GM23338 (cell line): ENCODE data around the gene NEK6. TPM values are rescaled to one million over a fixed set of nuclear protein-coding genes. Genes with fewer than 3 reads are reported as not detected.

ENCODE experiments used
- ATAC-seq: fragments of 200-7000 bp; cut with Tn5 transposase; 3 replicates; pipeline ENCODE4 v1.9.1; 2020
- DNase-seq: peaks from one replicate; pipeline ENCODE4 v3.0.0-alpha.2; 2015; ENCODE audit warnings: low spot score
- H2AFZ ChIP-seq: fragments of 200-600 bp; sonication (generic); 2 replicates; pipeline ENCODE4 v1.8.0; 2016; ENCODE audit warnings: antibody characterized with exemption, mild to moderate bottlenecking, moderate library complexity
- H3F3A ChIP-seq: fragments of 200-600 bp; sonication (generic); replicated peaks from 2 replicates; pipeline ENCODE4 v1.8.0; 2017; ENCODE audit warnings: antibody characterized with exemption, mixed run types, low read depth
- H3K27ac ChIP-seq: fragments of 200-600 bp; sonication (generic); 2 replicates; pipeline ENCODE4 v1.6.1; 2016; ENCODE audit warnings: low read depth
- H3K27me3 ChIP-seq: fragments of 200-600 bp; sonication (generic); 2 replicates; pipeline ENCODE4 v1.8.0; 2016; ENCODE audit warnings: mild to moderate bottlenecking, mixed run types, moderate library complexity; ENCODE audit not compliant: insufficient read depth
- H3K36me3 ChIP-seq: fragments of 200-600 bp; sonication (generic); 2 replicates; pipeline ENCODE4 v1.8.0; 2016; ENCODE audit warnings: mild to moderate bottlenecking; ENCODE audit not compliant: insufficient read depth
- H3K4me1 ChIP-seq: fragments of 200-600 bp; sonication (generic); 2 replicates; pipeline ENCODE4 v1.8.0; 2016; ENCODE audit warnings: mild to moderate bottlenecking, moderate library complexity; ENCODE audit not compliant: insufficient read depth
- H3K4me2 ChIP-seq: fragments of 200-600 bp; sonication (generic); 2 replicates; pipeline ENCODE4 v1.7.1; 2017; ENCODE audit warnings: mixed run types
- H3K4me3 ChIP-seq: fragments of 200-600 bp; sonication (generic); 2 replicates; pipeline ENCODE4 v1.6.1; 2016; ENCODE audit warnings: mixed run types
- H3K79me2 ChIP-seq: fragments of 200-600 bp; sonication (generic); replicated peaks from 2 replicates; pipeline ENCODE4 v1.8.0; 2017; ENCODE audit warnings: mild to moderate bottlenecking; ENCODE audit not compliant: insufficient read depth
- H3K9me2 ChIP-seq: fragments of 200-600 bp; sonication (generic); 2 replicates; pipeline ENCODE4 v1.8.0; 2017; ENCODE audit not compliant: insufficient read depth
- H4K20me1 ChIP-seq: fragments of 200-600 bp; sonication (generic); replicated peaks from 2 replicates; pipeline ENCODE4 v1.8.0; 2017; ENCODE audit warnings: mild to moderate bottlenecking; ENCODE audit not compliant: insufficient read depth
- H3K27ac Mint-ChIP-seq: 2 replicates; pipeline ENCODE4 v1.8.0; 2020; ENCODE audit warnings: inconsistent platforms, mild to moderate bottlenecking, moderate library complexity, mixed read lengths
- H3K27me3 Mint-ChIP-seq: 3 replicates; pipeline ENCODE4 v1.8.0; 2022; ENCODE audit warnings: low read depth, mild to moderate bottlenecking, moderate library complexity, mixed read lengths, inconsistent platforms; ENCODE audit not compliant: insufficient read depth, poor library complexity
- H3K36me3 Mint-ChIP-seq: 3 replicates; pipeline ENCODE4 v1.8.0; 2021; ENCODE audit warnings: low read depth, mild to moderate bottlenecking, inconsistent platforms, moderate library complexity, mixed read lengths
- H3K4me1 Mint-ChIP-seq: 3 replicates; pipeline ENCODE4 v1.8.0; 2020; ENCODE audit warnings: mild to moderate bottlenecking, inconsistent platforms, mixed read lengths
- H3K4me3 Mint-ChIP-seq: 3 replicates; pipeline ENCODE4 v1.8.0; 2021; ENCODE audit warnings: moderate library complexity, mild to moderate bottlenecking, inconsistent platforms, mixed read lengths
- H3K9me3 Mint-ChIP-seq: 3 replicates; pipeline ENCODE4 v1.8.0; 2020; ENCODE audit warnings: moderate library complexity, mild to moderate bottlenecking, inconsistent platforms, mixed read lengths
- CTCF ChIP-seq, 2 experiments: fragments of 200-600 bp in 1 of 2; sonication (generic) in 1 of 2; conservative IDR thresholded peaks; 2 replicates each; pipeline versions ENCODE4 v1.5.1 to v1.6.1; 2016 to 2017; ENCODE audit warnings: antibody characterized with exemption in 2 of 2, low read depth in 2 of 2, mild to moderate bottlenecking in 2 of 2, moderate library complexity in 1 of 2
- ETS1 ChIP-seq: IDR thresholded peaks from 2 replicates; pipeline ENCODE4 v1.6.1; 2016; ENCODE audit warnings: antibody characterized with exemption
- NANOG ChIP-seq: IDR thresholded peaks from 2 replicates; pipeline ENCODE4 v1.6.1; 2016; ENCODE audit warnings: antibody characterized with exemption, borderline replicate concordance
- STAT1 ChIP-seq: IDR thresholded peaks from one replicate; pipeline ENCODE4 v1.6.1; 2016; ENCODE audit warnings: antibody characterized with exemption; ENCODE audit not compliant: unreplicated experiment
- ZNF331 ChIP-seq: fragments of 250-450 bp; sonication (Bioruptor Pico); IDR thresholded peaks from 2 replicates; pipeline ENCODE4 v1.5.0; 2020; ENCODE audit warnings: low read depth, mild to moderate bottlenecking, moderate library complexity
- polyA plus RNA-seq: library from polyadenylated mRNA; unstranded; fragments of >200 nt; fragmentation: Nextera tagmentation; extraction: Ambion mirVana; gene quantifications from 2 replicates; pipeline ENCODE4 v1.2.1, GENCODE V29; 2016
- total RNA-seq: library from RNA; depleted of rRNA; stranded (reverse); fragments of >200 nt; shearing (Covaris generic); gene quantifications from 2 replicates; pipeline ENCODE4 v1.2.3, GENCODE V29; 2014
- TF ChIP-seq, protein P1 (sequence below): fragments of 250-450 bp; sonication (Bioruptor Pico); IDR thresholded peaks from 2 replicates; pipeline ENCODE4 v1.5.0; 2020; ENCODE audit warnings: mild to moderate bottlenecking, moderate library complexity

The NEK6 gene
- total and polyA plus RNA-seq, 2 experiments from 2014 or later: 8.1 to 11.2 TPM

DNA sequence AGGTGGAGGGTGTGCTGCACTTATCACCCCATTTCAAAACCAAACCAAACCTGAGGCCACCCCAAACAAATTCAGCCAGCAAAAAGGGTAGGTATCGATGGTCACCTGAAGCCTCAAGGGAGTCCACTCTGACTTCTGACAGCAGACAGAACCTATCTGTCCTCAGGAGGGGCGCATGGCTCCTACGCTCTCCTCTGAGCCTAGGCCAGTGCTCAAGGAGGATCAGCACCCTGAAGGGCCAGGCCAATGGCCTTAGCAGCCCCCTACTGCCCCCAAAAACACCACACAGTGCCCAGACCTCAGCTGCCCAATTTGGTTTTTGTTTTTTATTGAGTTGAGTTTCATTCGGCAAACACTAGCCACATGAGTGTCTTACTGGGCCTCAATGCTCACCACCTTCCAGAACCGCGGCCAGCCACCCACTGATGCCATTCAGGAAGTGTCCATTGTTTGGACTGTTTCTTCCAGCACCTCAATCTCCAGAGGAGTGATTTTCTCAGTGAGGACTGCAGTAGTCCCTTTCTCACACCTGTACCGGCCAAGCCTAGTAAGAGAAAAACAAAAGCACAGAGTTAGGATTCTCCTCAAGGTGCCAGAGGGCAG lies 95.5 kb downstream of the NEK6 start (continued):
- TF ChIP-seq, protein P1, sequence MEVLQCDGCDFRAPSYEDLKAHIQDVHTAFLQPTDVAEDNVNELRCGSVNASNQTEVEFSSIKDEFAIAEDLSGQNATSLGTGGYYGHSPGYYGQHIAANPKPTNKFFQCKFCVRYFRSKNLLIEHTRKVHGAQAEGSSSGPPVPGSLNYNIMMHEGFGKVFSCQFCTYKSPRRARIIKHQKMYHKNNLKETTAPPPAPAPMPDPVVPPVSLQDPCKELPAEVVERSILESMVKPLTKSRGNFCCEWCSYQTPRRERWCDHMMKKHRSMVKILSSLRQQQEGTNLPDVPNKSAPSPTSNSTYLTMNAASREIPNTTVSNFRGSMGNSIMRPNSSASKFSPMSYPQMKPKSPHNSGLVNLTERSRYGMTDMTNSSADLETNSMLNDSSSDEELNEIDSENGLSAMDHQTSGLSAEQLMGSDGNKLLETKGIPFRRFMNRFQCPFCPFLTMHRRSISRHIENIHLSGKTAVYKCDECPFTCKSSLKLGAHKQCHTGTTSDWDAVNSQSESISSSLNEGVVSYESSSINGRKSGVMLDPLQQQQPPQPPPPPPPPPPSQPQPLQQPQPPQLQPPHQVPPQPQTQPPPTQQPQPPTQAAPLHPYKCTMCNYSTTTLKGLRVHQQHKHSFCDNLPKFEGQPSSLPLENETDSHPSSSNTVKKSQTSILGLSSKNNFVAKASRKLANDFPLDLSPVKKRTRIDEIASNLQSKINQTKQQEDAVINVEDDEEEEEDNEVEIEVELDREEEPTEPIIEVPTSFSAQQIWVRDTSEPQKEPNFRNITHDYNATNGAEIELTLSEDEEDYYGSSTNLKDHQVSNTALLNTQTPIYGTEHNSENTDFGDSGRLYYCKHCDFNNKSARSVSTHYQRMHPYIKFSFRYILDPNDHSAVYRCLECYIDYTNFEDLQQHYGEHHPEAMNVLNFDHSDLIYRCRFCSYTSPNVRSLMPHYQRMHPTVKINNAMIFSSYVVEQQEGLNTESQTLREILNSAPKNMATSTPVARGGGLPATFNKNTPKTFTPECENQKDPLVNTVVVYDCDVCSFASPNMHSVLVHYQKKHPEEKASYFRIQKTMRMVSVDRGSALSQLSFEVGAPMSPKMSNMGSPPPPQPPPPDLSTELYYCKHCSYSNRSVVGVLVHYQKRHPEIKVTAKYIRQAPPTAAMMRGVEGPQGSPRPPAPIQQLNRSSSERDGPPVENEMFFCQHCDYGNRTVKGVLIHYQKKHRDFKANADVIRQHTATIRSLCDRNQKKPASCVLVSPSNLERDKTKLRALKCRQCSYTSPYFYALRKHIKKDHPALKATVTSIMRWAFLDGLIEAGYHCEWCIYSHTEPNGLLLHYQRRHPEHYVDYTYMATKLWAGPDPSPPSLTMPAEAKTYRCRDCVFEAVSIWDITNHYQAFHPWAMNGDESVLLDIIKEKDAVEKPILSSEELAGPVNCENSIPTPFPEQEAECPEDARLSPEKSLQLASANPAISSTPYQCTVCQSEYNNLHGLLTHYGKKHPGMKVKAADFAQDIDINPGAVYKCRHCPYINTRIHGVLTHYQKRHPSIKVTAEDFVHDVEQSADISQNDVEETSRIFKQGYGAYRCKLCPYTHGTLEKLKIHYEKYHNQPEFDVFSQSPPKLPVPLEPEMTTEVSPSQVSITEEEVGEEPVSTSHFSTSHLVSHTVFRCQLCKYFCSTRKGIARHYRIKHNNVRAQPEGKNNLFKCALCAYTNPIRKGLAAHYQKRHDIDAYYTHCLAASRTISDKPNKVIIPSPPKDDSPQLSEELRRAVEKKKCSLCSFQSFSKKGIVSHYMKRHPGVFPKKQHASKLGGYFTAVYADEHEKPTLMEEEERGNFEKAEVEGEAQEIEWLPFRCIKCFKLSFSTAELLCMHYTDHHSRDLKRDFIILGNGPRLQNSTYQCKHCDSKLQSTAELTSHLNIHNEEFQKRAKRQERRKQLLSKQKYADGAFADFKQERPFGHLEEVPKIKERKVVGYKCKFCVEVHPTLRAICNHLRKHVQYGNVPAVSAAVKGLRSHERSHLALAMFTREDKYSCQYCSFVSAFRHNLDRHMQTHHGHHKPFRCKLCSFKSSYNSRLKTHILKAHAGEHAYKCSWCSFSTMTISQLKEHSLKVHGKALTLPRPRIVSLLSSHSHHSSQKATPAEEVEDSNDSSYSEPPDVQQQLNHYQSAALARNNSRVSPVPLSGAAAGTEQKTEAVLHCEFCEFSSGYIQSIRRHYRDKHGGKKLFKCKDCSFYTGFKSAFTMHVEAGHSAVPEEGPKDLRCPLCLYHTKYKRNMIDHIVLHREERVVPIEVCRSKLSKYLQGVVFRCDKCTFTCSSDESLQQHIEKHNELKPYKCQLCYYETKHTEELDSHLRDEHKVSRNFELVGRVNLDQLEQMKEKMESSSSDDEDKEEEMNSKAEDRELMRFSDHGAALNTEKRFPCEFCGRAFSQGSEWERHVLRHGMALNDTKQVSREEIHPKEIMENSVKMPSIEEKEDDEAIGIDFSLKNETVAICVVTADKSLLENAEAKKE: no peak
- TF ChIP-seq CTCF (conservative IDR thresholded peaks at IDR 0.05; ENCODE audit: low read depth in 2 of 2): no peak
- TF ChIP-seq ETS1: no peak
- no peak for TF ChIP-seq STAT1

- H3K4me3 Mint-ChIP-seq: no peak overlapping the region
- H4K20me1 ChIP-seq: peaks cover 16% of the 10 kb centered on the region
- no peak for TF ChIP-seq ZNF331 (CRISPR knock-in tag)
- no peak for TF ChIP-seq NANOG
- TF ChIP-seq, protein P1: no peak
These were observed 96.1 kb downstream of the NEK6 start for GRCh38 chr9:124353811-124354274.

More at GRCh38 chr9:124353811-124354274, 96.1 kb downstream of the NEK6 start:
- DNase-seq (no peak), ATAC-seq (no peak)
- Histone ChIP-seq H2AFZ (no peak overlapping the region), H3K4me2 (no peak overlapping the region), H3K9me2 (no peaks in the 10 kb centered on the region), H3K27me3 (no peaks in the 10 kb centered on the region), H3K27ac (no peak overlapping the region), H3K79me2 (peaks cover 25% of the 10 kb centered on the region), H3K4me3 (no peak overlapping the region), H3F3A (no peaks in the 10 kb centered on the region), H3K4me1 (peaks cover 9% of the 10 kb centered on the region; the same call in 1 of the 2 replicates), H3K36me3 (peaks cover 10% of the 10 kb centered on the region; the same call in 1 of the 2 replicates)
- no peaks in the 10 kb centered on the region for H3K9me3 Mint-ChIP-seq
- H3K4me1 Mint-ChIP-seq: peaks cover 13% of the 10 kb centered on the region
- peaks cover 22% of the 10 kb centered on the region for H3K27me3 Mint-ChIP-seq
- no peak overlapping the region for H3K27ac Mint-ChIP-seq
- H3K36me3 Mint-ChIP-seq: peaks cover 54% of the 10 kb centered on the region
